Lower leg skin (tissue), 3 donors: Measurements from ENCODE around the gene ZEB2.

ENCODE experiments used
- POLR2A ChIP-seq, 2 donors: fragments of 450-650 bp; IDR thresholded peaks; one replicate each; pipeline ENCODE4 v1.6.1; 2016 to 2017; ENCODE audit warnings: antibody characterized with exemption in 2 of 2, mild to moderate bottlenecking in 1 of 2, moderate library complexity in 1 of 2
- TF ChIP-seq, protein P1 (sequence below), 3 donors: fragments of 450-650 bp; IDR thresholded peaks; one replicate each; pipeline ENCODE4 v1.5.1; 2016; ENCODE audit warnings: antibody characterized with exemption in 3 of 3, mild to moderate bottlenecking in 3 of 3, moderate library complexity in 2 of 3

DNA sequence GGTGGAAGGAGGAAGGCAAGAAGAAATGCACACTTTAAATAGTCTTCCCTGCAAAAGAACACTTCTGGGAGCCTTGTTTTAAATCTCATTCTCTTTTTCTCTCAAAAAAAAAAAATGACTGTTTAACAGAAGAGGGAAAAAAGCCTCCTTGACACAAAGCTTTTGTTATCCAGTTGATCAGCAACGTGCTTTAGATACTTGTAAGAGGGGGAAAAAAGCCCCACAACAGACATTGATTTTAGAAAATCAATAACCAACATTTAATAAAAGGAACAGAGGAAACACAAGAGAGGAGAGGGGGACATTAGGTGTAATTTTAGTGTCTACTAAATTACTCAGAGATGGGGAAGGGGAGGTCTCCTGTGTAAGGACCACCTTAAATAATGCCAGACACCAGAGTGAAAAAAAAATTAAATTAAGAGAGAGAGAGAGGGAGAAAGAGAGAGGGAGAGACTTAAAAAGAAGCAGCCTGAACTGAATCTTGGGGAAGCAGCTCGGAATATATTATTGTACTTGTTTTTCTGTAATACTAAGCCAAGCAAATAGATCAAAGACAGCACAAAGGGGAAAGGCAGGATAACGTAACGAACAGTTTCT lies 4.7 kb downstream of the ZEB2 start:
- TF ChIP-seq, protein P1, sequence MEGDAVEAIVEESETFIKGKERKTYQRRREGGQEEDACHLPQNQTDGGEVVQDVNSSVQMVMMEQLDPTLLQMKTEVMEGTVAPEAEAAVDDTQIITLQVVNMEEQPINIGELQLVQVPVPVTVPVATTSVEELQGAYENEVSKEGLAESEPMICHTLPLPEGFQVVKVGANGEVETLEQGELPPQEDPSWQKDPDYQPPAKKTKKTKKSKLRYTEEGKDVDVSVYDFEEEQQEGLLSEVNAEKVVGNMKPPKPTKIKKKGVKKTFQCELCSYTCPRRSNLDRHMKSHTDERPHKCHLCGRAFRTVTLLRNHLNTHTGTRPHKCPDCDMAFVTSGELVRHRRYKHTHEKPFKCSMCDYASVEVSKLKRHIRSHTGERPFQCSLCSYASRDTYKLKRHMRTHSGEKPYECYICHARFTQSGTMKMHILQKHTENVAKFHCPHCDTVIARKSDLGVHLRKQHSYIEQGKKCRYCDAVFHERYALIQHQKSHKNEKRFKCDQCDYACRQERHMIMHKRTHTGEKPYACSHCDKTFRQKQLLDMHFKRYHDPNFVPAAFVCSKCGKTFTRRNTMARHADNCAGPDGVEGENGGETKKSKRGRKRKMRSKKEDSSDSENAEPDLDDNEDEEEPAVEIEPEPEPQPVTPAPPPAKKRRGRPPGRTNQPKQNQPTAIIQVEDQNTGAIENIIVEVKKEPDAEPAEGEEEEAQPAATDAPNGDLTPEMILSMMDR (IDR thresholded peaks at IDR 0.05) = no peak
- TF ChIP-seq POLR2A (IDR thresholded peaks at IDR 0.05) = no peak
